Body of pancreas (tissue), 4 donors: ENCODE data around the gene SLC6A13.

Experiments used
- CTCF ChIP-seq, 7 experiments: fragments of 450-650 bp in 4 of 7; fragments of 200-600 bp in 3 of 7; sonication (generic) in 3 of 7; IDR thresholded peaks; one replicate each; pipeline ENCODE4 v1.5.1; 2016 to 2019; ENCODE audit warnings: antibody characterized with exemption in 7 of 7
- POLR2A ChIP-seq, 3 donors: fragments of 450-650 bp; IDR thresholded peaks; one replicate each; pipeline ENCODE4 v1.6.1; 2016; ENCODE audit warnings: antibody characterized with exemption in 3 of 3, mild to moderate bottlenecking in 2 of 3

GRCh38 chr12:229441-230191 is 33.0 kb downstream of the SLC6A13 start:
- TF ChIP-seq CTCF (IDR thresholded peaks at IDR 0.05) (no peak), POLR2A (IDR thresholded peaks at IDR 0.05) (no peak)
